Endodermal cell (in vitro differentiated cells): Measurements from ENCODE around the gene SIM1. TPM values are rescaled to one million over a fixed set of nuclear protein-coding genes. Genes with fewer than 3 reads are reported as not detected.

Source experiments
- DNase-seq: peaks from one replicate; pipeline ENCODE4 v3.0.0-alpha.2; 2017
- H3K27ac ChIP-seq: 2 replicates; pipeline ENCODE4 v1.5.1; 2013; ENCODE audit warnings: mild to moderate bottlenecking, low read depth, low read length, moderate library complexity
- H3K27me3 ChIP-seq: 2 replicates; pipeline ENCODE4 v1.6.1; 2013; ENCODE audit warnings: mild to moderate bottlenecking, low read length, moderate library complexity; ENCODE audit not compliant: insufficient read depth, control insufficient read depth, poor library complexity, severe bottlenecking
- H3K36me3 ChIP-seq: 2 replicates; pipeline ENCODE4 v1.7.0; 2013; ENCODE audit warnings: mild to moderate bottlenecking, low read length, moderate library complexity; ENCODE audit not compliant: control insufficient read depth, insufficient read depth
- H3K4me1 ChIP-seq: one replicate; pipeline ENCODE4 v1.7.0; 2013; ENCODE audit warnings: low read length; ENCODE audit not compliant: control insufficient read depth, insufficient read depth
- H3K4me3 ChIP-seq: 2 replicates; pipeline ENCODE4 v1.5.1; 2013; ENCODE audit warnings: mild to moderate bottlenecking, low read length, moderate library complexity
- H3K9ac ChIP-seq: 2 replicates; pipeline ENCODE4 v1.6.1; 2013; ENCODE audit warnings: mild to moderate bottlenecking, low read length, moderate library complexity; ENCODE audit not compliant: poor library complexity, severe bottlenecking; ENCODE audit errors: extremely low read depth
- H3K9me3 ChIP-seq: 2 replicates; pipeline ENCODE4 v1.6.1; 2013; ENCODE audit warnings: mild to moderate bottlenecking, low read length, moderate library complexity; ENCODE audit not compliant: control insufficient read depth
- H3K27ac Mint-ChIP-seq: 2 replicates; pipeline ENCODE4 v1.8.0; 2020; ENCODE audit warnings: mixed read lengths
- H3K27me3 Mint-ChIP-seq: 2 replicates; pipeline ENCODE4 v1.8.0; 2021; ENCODE audit warnings: mild to moderate bottlenecking, mixed read lengths; ENCODE audit not compliant: insufficient read depth
- H3K36me3 Mint-ChIP-seq: 2 replicates; pipeline ENCODE4 v1.8.0; 2020; ENCODE audit warnings: low read depth, mixed read lengths
- H3K4me1 Mint-ChIP-seq: 2 replicates; pipeline ENCODE4 v1.8.0; 2020; ENCODE audit warnings: mixed read lengths
- H3K4me3 Mint-ChIP-seq: 2 replicates; pipeline ENCODE4 v1.8.0; 2020; ENCODE audit warnings: mild to moderate bottlenecking, moderate library complexity, mixed read lengths
- H3K9me3 Mint-ChIP-seq: 2 replicates; pipeline ENCODE4 v1.8.0; 2020; ENCODE audit warnings: mild to moderate bottlenecking, mixed read lengths
- WGBS, 2 experiments: methylation state at CpG; one replicate each; pipeline versions ENCODE4 v1.1.5 to v1.1.7; 2013; ENCODE audit warnings: missing lambda C conversion rate in 2 of 2, mixed read lengths in 1 of 2; ENCODE audit not compliant: insufficient coverage in 1 of 2, insufficient read length in 1 of 2; 5-methylcytosine and 5-hydroxymethylcytosine counted together
- total RNA-seq, 2 donors: library from RNA; stranded (reverse); fragmentation: NEBNext Ultra II Directional in 1 of 2; extraction: Animal tissue kit (Norgen Biotek cat#: 25700) in 1 of 2; gene quantifications; 2 replicates in 1 of 2; 3 replicates in 1 of 2; pipeline ENCODE4 v1.2.1, GENCODE V29; 2021
- TF ChIP-seq, protein P1 (sequence below): fragments of 200-600 bp; sonication (generic); conservative IDR thresholded peaks from 2 replicates; pipeline ENCODE4 v1.5.0; 2021; ENCODE audit warnings: antibody characterized with exemption, mild to moderate bottlenecking

Gene SIM1
- total RNA-seq, 2 donors from 2014 or later, result 0.07 to 0.31 TPM

DNA sequence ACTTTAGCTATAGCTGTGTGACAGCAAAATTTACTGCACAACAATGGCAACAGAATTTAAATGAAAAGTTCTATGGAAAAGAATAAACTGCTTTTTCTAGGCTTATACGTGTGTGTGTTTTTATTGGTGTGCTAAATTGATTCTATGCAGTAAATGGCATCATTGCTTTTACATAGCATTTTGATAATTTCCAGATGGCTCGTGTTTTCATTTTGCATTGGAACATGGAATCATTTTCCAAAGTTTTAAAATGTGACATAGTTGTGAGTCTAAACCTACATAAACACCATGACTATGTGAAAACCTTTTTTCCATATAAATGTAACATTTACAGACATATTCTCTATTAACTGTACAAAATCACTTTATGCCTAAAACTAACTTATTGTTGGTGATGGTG is 127.8 kb downstream of the SIM1 start:
- no peaks in the 10 kb centered on the region for H3K9me3 Mint-ChIP-seq
- no peaks in the 10 kb centered on the region for H3K27me3 Mint-ChIP-seq
- Histone ChIP-seq H3K4me3 (no peak overlapping the region), H3K27ac (no peak overlapping the region), H3K36me3 (no peaks in the 10 kb centered on the region), H3K4me1 (no peaks in the 10 kb centered on the region), H3K9ac (no peak overlapping the region), H3K9me3 (peaks cover 9% of the 10 kb centered on the region), H3K27me3 (no peaks in the 10 kb centered on the region)
- 96 to 100% methylated on average over 1 to 2 of the region's 2 CpGs for WGBS, 2 experiments
- TF ChIP-seq, protein P1, sequence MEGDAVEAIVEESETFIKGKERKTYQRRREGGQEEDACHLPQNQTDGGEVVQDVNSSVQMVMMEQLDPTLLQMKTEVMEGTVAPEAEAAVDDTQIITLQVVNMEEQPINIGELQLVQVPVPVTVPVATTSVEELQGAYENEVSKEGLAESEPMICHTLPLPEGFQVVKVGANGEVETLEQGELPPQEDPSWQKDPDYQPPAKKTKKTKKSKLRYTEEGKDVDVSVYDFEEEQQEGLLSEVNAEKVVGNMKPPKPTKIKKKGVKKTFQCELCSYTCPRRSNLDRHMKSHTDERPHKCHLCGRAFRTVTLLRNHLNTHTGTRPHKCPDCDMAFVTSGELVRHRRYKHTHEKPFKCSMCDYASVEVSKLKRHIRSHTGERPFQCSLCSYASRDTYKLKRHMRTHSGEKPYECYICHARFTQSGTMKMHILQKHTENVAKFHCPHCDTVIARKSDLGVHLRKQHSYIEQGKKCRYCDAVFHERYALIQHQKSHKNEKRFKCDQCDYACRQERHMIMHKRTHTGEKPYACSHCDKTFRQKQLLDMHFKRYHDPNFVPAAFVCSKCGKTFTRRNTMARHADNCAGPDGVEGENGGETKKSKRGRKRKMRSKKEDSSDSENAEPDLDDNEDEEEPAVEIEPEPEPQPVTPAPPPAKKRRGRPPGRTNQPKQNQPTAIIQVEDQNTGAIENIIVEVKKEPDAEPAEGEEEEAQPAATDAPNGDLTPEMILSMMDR, result no peak
- H3K36me3 Mint-ChIP-seq, result no peaks in the 10 kb centered on the region
- DNase-seq, result no peak
- H3K4me3 Mint-ChIP-seq, result no peak overlapping the region
- H3K4me1 Mint-ChIP-seq, result peaks cover 1% of the 10 kb centered on the region
- H3K27ac Mint-ChIP-seq, result no peak overlapping the region

DNA sequence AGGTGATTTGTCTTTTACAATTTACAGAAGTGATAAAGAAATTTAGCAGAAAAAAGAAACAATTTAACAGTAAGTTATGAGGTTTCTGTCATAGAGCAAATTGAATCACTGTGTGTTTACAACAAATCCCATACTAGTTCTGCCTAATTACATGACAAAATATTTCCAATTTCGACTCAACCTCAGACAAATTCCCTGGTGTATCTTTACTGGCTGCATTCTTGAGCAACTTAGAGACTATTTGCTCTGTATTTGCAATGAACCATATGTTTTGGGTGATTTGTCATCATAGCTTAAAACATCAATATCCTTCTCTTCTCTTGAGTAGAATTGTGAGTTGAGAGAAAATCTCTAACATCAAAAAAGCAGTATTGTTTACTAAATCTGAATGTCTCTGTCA is 128.7 kb downstream of the SIM1 start:
- Mint-ChIP-seq H3K27ac (no peak overlapping the region), H3K4me1 (peaks cover 1% of the 10 kb centered on the region), H3K4me3 (no peak overlapping the region), H3K27me3 (no peaks in the 10 kb centered on the region), H3K36me3 (no peaks in the 10 kb centered on the region), H3K9me3 (no peaks in the 10 kb centered on the region)
- WGBS, 2 experiments, result 91% methylated on average over 1 of the region's 1 CpG; no CpG with 5 or more reads in 1 of the 2 experiments
- Histone ChIP-seq H3K27me3 (no peaks in the 10 kb centered on the region), H3K36me3 (no peaks in the 10 kb centered on the region), H3K4me1 (no peaks in the 10 kb centered on the region), H3K4me3 (no peak overlapping the region), H3K9ac (no peak overlapping the region), H3K27ac (no peak overlapping the region), H3K9me3 (peaks cover 9% of the 10 kb centered on the region)
- TF ChIP-seq, protein P1, result no peak
- DNase-seq, result no peak
